K562 (cell line): ENCODE results near the gene SERPINB2. TPM values are rescaled to one million over a fixed set of nuclear protein-coding genes. Genes with fewer than 3 reads are reported as not detected.

ENCODE experiments used
- polyA plus RNA-seq, 8 experiments: library from polyadenylated mRNA; depleted of rRNA in 4 of 8; stranded (reverse) in 5 of 8; unstranded in 3 of 8; fragments of >200 nt; fragmentation: Nextera tagmentation in 2 of 8; fragmentation: Illumina TruSeq in 1 of 8; extraction: Ambion mirVana in 2 of 8; extraction: Trizol in 1 of 8; gene quantifications; 2 replicates each; pipeline versions ENCODE4 v1.2.1 to v1.2.3, GENCODE V29; 2011 to 2014; ENCODE audit warnings: inconsistent platforms in 1 of 8, missing spikeins in 1 of 8
- total RNA-seq, 7 experiments: library from RNA; depleted of rRNA in 6 of 7; stranded (reverse); fragments of >200 nt in 6 of 7; fragmentation: Illumina TruSeq in 2 of 7; extraction: Trizol in 2 of 7; gene quantifications; 2 replicates each; pipeline versions ENCODE4 v1.2.1 to v1.2.3, GENCODE V29; 2011 to 2021; ENCODE audit warnings: low replicate concordance in 1 of 7

The SERPINB2 gene
- total and polyA plus RNA-seq, 9 of the 15 experiments (the other 6 are each of a cell fraction or from before 2014, with no cell fraction given) = 0.03 to 0.13 (median 0.09) TPM; not detected in 5

Other genes starting within 250 kb of the SERPINB2 start
- gene SERPINB4, start 243.4 kb upstream of the SERPINB2 start, total RNA-seq (2014; rRNA removed) = not detected in 2 replicates
- not detected in 2 replicates for gene SERPINB4, start 243.4 kb upstream of the SERPINB2 start, total RNA-seq (2014; rRNA removed; fragmentation: Illumina TruSeq; extraction: Trizol)
- gene SERPINB4, start 243.4 kb upstream of the SERPINB2 start, total RNA-seq (2015; rRNA removed; fragmentation: Illumina TruSeq; extraction: Trizol) = not detected in 2 replicates
- not detected in 2 replicates for gene SERPINB4, start 243.4 kb upstream of the SERPINB2 start, total RNA-seq (2021)
- gene SERPINB4, start 243.4 kb upstream of the SERPINB2 start, polyA plus RNA-seq (2011; rRNA removed) = not detected in 2 replicates
- gene SERPINB4, start 243.4 kb upstream of the SERPINB2 start, polyA plus RNA-seq (2014; fragmentation: Illumina TruSeq; extraction: Trizol) = not detected in 2 replicates
- gene SERPINB4, start 243.4 kb upstream of the SERPINB2 start, polyA plus RNA-seq (2014; fragmentation: Nextera tagmentation; extraction: Ambion mirVana) = not detected
- gene SERPINB4, start 243.4 kb upstream of the SERPINB2 start, polyA plus RNA-seq (2014; rRNA removed) = not detected in 2 replicates
- gene SERPINB3, start 225.8 kb upstream of the SERPINB2 start, total RNA-seq (2014; rRNA removed) = not detected in 2 replicates
- not detected in 2 replicates for gene SERPINB3, start 225.8 kb upstream of the SERPINB2 start, total RNA-seq (2014; rRNA removed; fragmentation: Illumina TruSeq; extraction: Trizol)
- gene SERPINB3, start 225.8 kb upstream of the SERPINB2 start, total RNA-seq (2015; rRNA removed; fragmentation: Illumina TruSeq; extraction: Trizol) = not detected in 2 replicates
- gene SERPINB3, start 225.8 kb upstream of the SERPINB2 start, total RNA-seq (2021) = not detected in 2 replicates
- not detected in 2 replicates for gene SERPINB3, start 225.8 kb upstream of the SERPINB2 start, polyA plus RNA-seq (2011; rRNA removed)
- gene SERPINB3, start 225.8 kb upstream of the SERPINB2 start, polyA plus RNA-seq (2014; fragmentation: Illumina TruSeq; extraction: Trizol) = not detected in 2 replicates
- gene SERPINB3, start 225.8 kb upstream of the SERPINB2 start, polyA plus RNA-seq (2014; fragmentation: Nextera tagmentation; extraction: Ambion mirVana) = not detected
- not detected in 2 replicates for gene SERPINB3, start 225.8 kb upstream of the SERPINB2 start, polyA plus RNA-seq (2014; rRNA removed)
- not detected in 2 replicates for gene SERPINB11, start 184.7 kb upstream of the SERPINB2 start, total RNA-seq (2014; rRNA removed)
- not detected in 2 replicates for gene SERPINB11, start 184.7 kb upstream of the SERPINB2 start, total RNA-seq (2014; rRNA removed; fragmentation: Illumina TruSeq; extraction: Trizol)
- not detected in 2 replicates for gene SERPINB11, start 184.7 kb upstream of the SERPINB2 start, total RNA-seq (2015; rRNA removed; fragmentation: Illumina TruSeq; extraction: Trizol)
- not detected in 2 replicates for gene SERPINB11, start 184.7 kb upstream of the SERPINB2 start, total RNA-seq (2021)
- not detected in 2 replicates for gene SERPINB11, start 184.7 kb upstream of the SERPINB2 start, polyA plus RNA-seq (2011; rRNA removed)
- gene SERPINB11, start 184.7 kb upstream of the SERPINB2 start, polyA plus RNA-seq (2014; fragmentation: Illumina TruSeq; extraction: Trizol) = not detected in 2 replicates
- not detected for gene SERPINB11, start 184.7 kb upstream of the SERPINB2 start, polyA plus RNA-seq (2014; fragmentation: Nextera tagmentation; extraction: Ambion mirVana)
- gene SERPINB11, start 184.7 kb upstream of the SERPINB2 start, polyA plus RNA-seq (2014; rRNA removed) = not detected in 2 replicates
- not detected in 2 replicates for gene SERPINB7, start 112.3 kb upstream of the SERPINB2 start, total RNA-seq (2014; rRNA removed)
- not detected in 2 replicates for gene SERPINB7, start 112.3 kb upstream of the SERPINB2 start, total RNA-seq (2014; rRNA removed; fragmentation: Illumina TruSeq; extraction: Trizol)
- gene SERPINB7, start 112.3 kb upstream of the SERPINB2 start, total RNA-seq (2015; rRNA removed; fragmentation: Illumina TruSeq; extraction: Trizol) = not detected in 2 replicates
- gene SERPINB7, start 112.3 kb upstream of the SERPINB2 start, total RNA-seq (2021) = not detected in 2 replicates
- gene SERPINB7, start 112.3 kb upstream of the SERPINB2 start, polyA plus RNA-seq (2011; rRNA removed) = not detected in 2 replicates
- not detected in 2 replicates for gene SERPINB7, start 112.3 kb upstream of the SERPINB2 start, polyA plus RNA-seq (2014; fragmentation: Illumina TruSeq; extraction: Trizol)
- gene SERPINB7, start 112.3 kb upstream of the SERPINB2 start, polyA plus RNA-seq (2014; fragmentation: Nextera tagmentation; extraction: Ambion mirVana) = not detected
- gene SERPINB7, start 112.3 kb upstream of the SERPINB2 start, polyA plus RNA-seq (2014; rRNA removed) = not detected in 2 replicates
- not detected in 2 replicates for gene SERPINB10, start 20.3 kb downstream of the SERPINB2 start, total RNA-seq (2014; rRNA removed)
- not detected in 2 replicates for gene SERPINB10, start 20.3 kb downstream of the SERPINB2 start, total RNA-seq (2014; rRNA removed; fragmentation: Illumina TruSeq; extraction: Trizol)
- not detected in 2 replicates for gene SERPINB10, start 20.3 kb downstream of the SERPINB2 start, total RNA-seq (2015; rRNA removed; fragmentation: Illumina TruSeq; extraction: Trizol)
- gene SERPINB10, start 20.3 kb downstream of the SERPINB2 start, total RNA-seq (2021) = not detected in 2 replicates
- not detected in 2 replicates for gene SERPINB10, start 20.3 kb downstream of the SERPINB2 start, polyA plus RNA-seq (2011; rRNA removed)
- not detected in 2 replicates for gene SERPINB10, start 20.3 kb downstream of the SERPINB2 start, polyA plus RNA-seq (2014; fragmentation: Illumina TruSeq; extraction: Trizol)
- gene SERPINB10, start 20.3 kb downstream of the SERPINB2 start, polyA plus RNA-seq (2014; fragmentation: Nextera tagmentation; extraction: Ambion mirVana) = not detected
- not detected in 2 replicates for gene SERPINB10, start 20.3 kb downstream of the SERPINB2 start, polyA plus RNA-seq (2014; rRNA removed)
- gene HMSD, start 61.6 kb downstream of the SERPINB2 start, total RNA-seq (2014; rRNA removed) = not detected in 2 replicates
- gene HMSD, start 61.6 kb downstream of the SERPINB2 start, total RNA-seq (2014; rRNA removed; fragmentation: Illumina TruSeq; extraction: Trizol) = not detected in 2 replicates
- not detected in 2 replicates for gene HMSD, start 61.6 kb downstream of the SERPINB2 start, total RNA-seq (2015; rRNA removed; fragmentation: Illumina TruSeq; extraction: Trizol)
- 0.33 and 0.87 TPM in 2 replicates for gene HMSD, start 61.6 kb downstream of the SERPINB2 start, total RNA-seq (2021)
- not detected in 2 replicates for gene HMSD, start 61.6 kb downstream of the SERPINB2 start, polyA plus RNA-seq (2011; rRNA removed)
- gene HMSD, start 61.6 kb downstream of the SERPINB2 start, polyA plus RNA-seq (2014; fragmentation: Illumina TruSeq; extraction: Trizol) = 0.24 TPM in 1 of 2 replicates, not detected in the other
- under 1 TPM; 0.18 to 0.39 TPM for gene HMSD, start 61.6 kb downstream of the SERPINB2 start, polyA plus RNA-seq (2014; fragmentation: Nextera tagmentation; extraction: Ambion mirVana)
- gene HMSD, start 61.6 kb downstream of the SERPINB2 start, polyA plus RNA-seq (2014; rRNA removed) = 0.05 TPM in 1 of 2 replicates, not detected in the other
- gene SERPINB8, start 82.4 kb downstream of the SERPINB2 start, total RNA-seq (2014; rRNA removed) = 0.05 TPM in 1 of 2 replicates, not detected in the other
- gene SERPINB8, start 82.4 kb downstream of the SERPINB2 start, total RNA-seq (2014; rRNA removed; fragmentation: Illumina TruSeq; extraction: Trizol) = 0.07 and 0.13 TPM in 2 replicates
- gene SERPINB8, start 82.4 kb downstream of the SERPINB2 start, total RNA-seq (2015; rRNA removed; fragmentation: Illumina TruSeq; extraction: Trizol) = 0.11 TPM in 2 replicates
- 0.09 and 0.20 TPM in 2 replicates for gene SERPINB8, start 82.4 kb downstream of the SERPINB2 start, total RNA-seq (2021)
- 0.04 and 0.11 TPM in 2 replicates for gene SERPINB8, start 82.4 kb downstream of the SERPINB2 start, polyA plus RNA-seq (2011; rRNA removed)
- gene SERPINB8, start 82.4 kb downstream of the SERPINB2 start, polyA plus RNA-seq (2014; fragmentation: Illumina TruSeq; extraction: Trizol) = 0.19 and 0.26 TPM in 2 replicates
- under 1 TPM; 0.06 to 0.15 TPM for gene SERPINB8, start 82.4 kb downstream of the SERPINB2 start, polyA plus RNA-seq (2014; fragmentation: Nextera tagmentation; extraction: Ambion mirVana)
- gene SERPINB8, start 82.4 kb downstream of the SERPINB2 start, polyA plus RNA-seq (2014; rRNA removed) = 0.07 and 0.09 TPM in 2 replicates